Left colon (tissue), 2 donors: ENCODE data around the gene OPCML. TPM values are rescaled to one million over a fixed set of nuclear protein-coding genes. Genes with fewer than 3 reads are reported as not detected.

ENCODE experiments used
- ATAC-seq: fragments of 200-7000 bp; cut with Tn5 transposase; one replicate; pipeline ENCODE4 v1.9.1; 2020; ENCODE audit warnings: mild to moderate bottlenecking, moderate library complexity
- DNase-seq, 2 donors: peaks; one replicate each; pipeline ENCODE4 v3.0.0-alpha.2; 2020
- intact Hi-C, 2 donors: fragments of 100-400 bp; cut with DNase I in 1 of 2; cut with micrococcal nuclease in 1 of 2; formaldehyde crosslinking; loops; one replicate each; pipeline versions ENCODE4 v1.11.2 to v1.14.0; 2022; cut with DNase I, micrococcal nuclease
- total RNA-seq, 2 donors: library from RNA; stranded (reverse); fragmentation: NEBNext Ultra II Directional; extraction: Animal tissue kit (Norgen Biotek cat#: 25700); gene quantifications; one replicate each; pipeline ENCODE4 v1.2.1, GENCODE V29; 2021
- donor health status: DM: no; HTN: no; CAD: no.
- donor health status: DM: yes; HTN: yes; CAD: no.

Gene OPCML
- total RNA-seq, 2 donors from 2014 or later: 0.06 to 0.11 TPM

DNA sequence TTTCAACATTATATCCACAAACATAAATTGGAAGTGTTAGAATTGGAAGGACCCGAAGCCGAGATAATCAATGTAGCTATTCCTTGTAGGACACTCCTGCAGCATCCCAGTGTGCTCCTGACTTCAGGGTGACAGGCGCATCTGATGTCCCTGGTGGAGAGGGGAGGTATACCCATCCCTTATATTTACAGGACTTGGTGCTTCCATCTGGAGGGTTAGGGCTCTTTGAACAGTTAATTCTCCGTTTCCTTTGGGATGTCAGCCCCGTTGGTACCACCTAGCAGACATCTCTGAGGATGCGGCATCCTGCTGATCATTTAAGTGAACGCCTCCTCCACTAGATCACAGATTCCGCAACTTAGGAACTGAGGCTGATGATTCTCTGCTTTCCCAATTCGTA, 451.3 kb downstream of the OPCML start:
- intact Hi-C loops: no loop called here
- ATAC-seq: no peak
- no peak for DNase-seq

DNA sequence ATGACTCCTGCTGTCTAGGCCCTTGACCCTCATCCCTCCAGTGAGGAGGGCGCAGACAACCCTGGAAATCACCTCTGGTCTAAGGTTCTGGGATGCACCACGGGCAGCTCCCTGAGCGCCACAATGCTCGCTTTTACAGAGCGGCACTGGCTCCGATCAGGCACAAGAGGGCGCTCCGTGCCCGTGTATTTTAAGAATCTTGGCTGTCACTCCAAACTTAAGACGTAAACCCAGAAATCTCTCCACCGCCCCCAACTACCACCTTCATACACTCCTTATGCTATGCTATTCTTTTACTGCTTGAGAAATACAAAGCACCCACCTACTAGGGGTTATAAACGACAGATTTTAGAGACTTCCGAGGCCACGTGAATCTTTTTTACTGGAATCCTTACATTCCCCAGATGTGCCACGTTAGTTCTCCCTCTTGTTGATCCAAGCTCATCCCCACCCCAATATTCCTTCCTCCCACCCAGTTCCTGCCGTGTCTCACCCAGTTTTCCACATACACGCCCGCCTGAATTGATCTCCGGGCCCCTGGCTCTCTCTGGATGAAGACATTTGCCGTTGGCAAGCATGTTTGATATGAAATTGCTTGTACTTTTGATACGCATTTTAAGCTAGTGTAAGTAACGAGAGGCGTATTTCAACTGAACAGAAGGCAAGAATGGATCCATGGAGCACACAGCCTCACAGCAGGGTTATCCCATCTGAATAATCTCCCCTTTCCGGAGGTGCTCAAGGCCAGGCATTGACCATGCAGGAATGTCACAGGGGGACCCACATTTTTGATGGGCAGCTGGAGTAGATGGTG, 453.5 kb downstream of the OPCML start:
- peak in 1 of 2 donors; percentile 30 for DNase-seq
- peak; percentile 46 for ATAC-seq
- intact Hi-C loops: no loop called here

DNA sequence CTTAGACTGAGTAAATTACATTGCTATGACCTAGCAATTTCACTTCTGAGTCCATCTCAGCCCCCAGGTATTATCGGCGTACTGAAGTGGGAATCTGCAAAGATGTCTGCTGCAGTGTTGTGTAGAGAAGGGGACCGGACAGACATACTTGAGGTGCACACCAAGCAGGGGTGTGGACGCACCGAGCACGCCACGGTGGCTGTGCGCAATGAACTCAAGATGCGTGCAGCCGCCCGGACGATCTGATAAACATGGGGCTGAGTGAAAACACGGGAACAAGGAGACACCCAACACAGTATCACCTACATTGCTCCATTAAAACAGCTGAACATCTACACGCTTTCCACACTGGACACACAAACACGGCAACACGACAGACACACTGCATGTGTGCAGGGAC, 454.3 kb downstream of the OPCML start:
- ATAC-seq: no peak
- intact Hi-C loops: no loop called here
- no peak for DNase-seq

DNA sequence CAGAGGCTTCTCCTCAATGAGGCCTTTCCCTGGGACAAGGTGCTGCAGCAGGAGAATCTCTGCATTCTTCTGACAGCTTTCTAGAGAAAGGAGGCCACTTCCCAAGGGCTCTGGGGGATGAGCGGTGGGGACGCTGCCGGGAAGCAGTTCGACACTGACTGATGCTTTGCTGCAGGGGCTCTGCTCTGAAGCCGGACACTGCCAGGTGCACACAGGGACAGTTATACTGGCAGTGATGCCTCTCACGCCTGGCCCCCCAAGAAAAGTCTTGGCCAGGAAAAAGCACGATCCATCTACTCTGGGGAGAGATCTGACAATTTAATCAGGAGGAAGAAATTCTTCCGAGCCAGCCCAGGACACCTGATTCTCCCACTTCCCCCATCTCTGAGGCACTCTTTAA, 456.9 kb downstream of the OPCML start:
- no peak for ATAC-seq
- no peak for DNase-seq
- intact Hi-C loops: no loop called here

DNA sequence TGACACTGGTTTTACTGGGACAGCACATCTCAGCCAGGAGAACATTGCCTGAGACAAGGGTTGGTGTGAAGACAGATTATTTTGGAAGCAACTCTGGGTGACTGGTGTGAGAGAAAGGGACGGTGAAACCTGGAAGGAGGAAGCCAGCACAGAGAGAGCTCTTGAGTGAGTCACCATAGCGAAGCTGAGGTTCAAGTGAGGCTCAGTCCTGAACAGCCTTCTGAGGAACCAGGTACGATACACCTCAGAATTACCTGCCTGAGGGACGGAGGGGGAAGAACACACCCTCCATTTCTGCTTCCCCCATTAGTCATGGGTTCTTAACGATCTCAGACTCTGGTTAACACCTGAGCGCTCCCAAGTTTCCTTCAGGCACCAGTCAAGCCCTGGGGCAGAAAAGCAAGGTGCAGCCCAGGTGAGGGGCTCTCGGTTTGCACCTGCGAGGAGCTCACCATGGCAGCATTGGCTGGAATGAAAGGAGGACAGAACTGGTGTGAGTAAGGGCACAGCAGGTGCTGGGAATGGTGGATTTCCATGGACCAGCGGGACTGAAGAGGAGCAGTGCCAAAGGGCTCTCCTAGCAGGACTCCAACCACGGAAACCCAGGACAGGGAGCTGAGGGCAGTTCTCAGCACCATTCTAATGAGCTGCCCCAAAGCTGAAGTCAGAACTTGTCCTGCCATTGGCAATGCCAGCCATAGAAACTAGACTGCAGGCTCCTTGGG, 459.3 kb downstream of the OPCML start:
- no peak for ATAC-seq
- no peak for DNase-seq
- intact Hi-C loops: no loop called here

DNA sequence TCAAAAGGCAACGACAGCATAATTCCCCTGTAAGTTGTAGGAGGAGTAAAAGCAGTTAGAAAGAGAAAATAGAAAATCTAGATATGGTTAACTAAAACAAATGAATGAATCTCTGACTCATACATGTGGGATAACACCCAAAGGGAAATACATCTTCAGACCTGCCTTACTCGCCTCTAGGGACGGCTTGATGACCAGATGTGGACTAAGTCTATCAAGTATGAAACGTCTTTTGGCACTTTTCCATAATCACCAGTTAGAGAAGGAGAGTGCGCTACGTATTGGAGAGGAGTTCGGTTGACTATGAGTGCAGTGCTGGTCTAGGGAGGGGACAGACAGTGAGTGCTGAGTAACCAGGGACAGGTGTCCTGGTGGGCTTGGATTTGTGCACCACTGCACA, 459.9 kb downstream of the OPCML start:
- ATAC-seq: no peak
- intact Hi-C loops: no loop called here
- no peak for DNase-seq

DNA sequence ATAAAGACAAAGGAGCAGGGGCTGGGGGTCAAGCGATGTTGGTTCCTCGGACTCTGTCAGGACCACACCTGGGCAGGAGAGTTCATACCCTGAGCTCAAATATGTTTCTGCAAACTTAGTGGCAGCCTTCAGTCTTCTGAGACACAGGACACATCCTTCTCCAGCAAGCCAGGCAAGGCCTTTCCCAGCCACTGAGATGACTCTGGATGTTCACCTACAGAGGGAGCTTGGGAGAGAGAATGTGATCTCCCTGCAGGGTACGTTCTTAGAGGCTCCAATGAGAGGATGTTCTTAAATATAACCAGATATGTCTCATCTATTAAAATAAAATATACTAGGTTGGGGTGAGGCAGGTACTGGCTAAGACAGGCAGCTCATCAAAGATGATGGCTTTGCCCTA, 461.5 kb downstream of the OPCML start:
- no peak for DNase-seq
- no peak for ATAC-seq
- intact Hi-C loops: no loop called here

DNA sequence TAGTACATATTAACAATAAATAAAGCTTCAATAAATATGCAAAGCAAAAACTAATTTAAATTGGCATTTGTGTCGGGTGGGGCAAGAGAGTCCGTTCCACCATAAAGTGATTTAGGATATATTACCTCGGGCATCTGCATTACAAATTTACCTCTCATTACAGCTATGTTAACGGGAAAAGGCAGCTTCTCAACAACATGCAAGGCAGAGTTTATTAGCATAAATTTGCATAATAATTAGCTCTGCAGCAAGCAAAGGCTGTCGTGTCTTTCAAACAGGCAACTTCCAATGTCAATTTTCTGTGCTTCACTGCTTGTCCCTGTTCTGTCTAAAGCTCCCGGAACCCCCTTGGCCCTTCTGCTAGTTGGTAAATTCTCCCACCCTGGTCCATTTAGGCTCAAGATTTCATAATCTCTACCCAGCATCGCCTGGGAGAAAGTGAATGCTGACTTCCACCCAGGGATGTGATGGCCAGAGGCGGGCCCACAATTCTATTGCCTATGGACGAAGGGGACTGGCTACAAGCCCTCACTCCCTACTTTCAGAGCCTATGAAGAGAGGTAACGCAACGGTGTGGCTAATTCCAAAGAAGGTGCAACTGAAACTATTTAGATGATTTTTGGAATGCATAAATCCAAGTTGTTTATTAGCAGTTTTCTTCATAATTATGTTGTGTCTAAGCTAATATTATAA, 462.1 kb downstream of the OPCML start:
- intact Hi-C loops: no loop called here
- no peak for ATAC-seq
- no peak for DNase-seq

DNA sequence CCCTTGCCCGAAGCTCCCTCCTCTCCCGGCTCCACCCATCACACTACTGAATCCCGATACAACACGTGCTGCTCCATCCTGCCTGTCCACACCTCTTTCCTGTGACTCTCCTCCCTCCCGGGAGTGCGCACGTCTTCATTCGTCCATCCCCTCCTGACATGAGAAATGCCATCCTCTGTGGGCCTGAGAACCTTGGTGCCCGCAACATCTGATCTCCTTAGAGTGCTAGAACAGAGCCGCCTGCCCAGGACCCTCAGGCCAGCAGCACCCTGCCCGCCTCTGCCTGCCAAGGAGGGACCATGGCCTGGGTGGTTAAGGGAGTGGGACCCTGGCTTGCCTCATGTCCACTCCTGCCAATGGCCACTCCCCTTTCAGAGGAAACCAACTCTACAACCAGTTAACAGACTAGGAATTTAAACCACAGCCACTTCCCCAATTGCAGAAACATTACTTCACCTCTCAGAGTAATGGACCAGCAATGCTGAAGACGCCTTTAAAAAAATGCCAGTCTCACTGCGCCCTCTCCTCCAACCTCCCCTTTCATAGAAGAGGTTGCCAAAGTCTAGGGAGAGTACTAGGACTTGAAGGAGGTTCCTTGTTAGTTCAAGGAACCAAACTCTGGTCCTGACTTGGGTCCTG, 466.3 kb downstream of the OPCML start:
- DNase-seq (no peak), ATAC-seq (no peak)
- intact Hi-C loops: no loop called here

DNA sequence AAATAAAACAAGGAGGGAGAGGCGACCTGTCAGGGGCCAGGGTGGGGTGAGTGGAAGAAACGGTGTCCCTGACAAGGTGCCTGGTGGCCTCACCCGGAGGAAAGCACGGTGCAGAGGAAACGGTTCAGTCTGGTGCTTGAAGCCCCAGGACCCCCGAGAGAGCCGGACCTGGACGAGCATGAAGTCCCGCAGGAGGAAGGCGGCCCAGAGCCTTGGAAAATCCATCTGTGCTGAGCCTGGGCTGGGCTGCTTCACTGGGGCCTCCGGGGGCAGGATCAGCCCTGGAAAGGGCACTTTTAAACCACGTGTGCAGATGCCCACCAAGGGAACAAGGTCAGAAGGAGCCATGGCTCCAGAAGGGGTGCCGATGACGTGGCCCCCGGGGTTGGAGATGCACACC, 467.3 kb downstream of the OPCML start:
- DNase-seq: no peak
- no peak for ATAC-seq
- intact Hi-C loops: no loop called here

DNA sequence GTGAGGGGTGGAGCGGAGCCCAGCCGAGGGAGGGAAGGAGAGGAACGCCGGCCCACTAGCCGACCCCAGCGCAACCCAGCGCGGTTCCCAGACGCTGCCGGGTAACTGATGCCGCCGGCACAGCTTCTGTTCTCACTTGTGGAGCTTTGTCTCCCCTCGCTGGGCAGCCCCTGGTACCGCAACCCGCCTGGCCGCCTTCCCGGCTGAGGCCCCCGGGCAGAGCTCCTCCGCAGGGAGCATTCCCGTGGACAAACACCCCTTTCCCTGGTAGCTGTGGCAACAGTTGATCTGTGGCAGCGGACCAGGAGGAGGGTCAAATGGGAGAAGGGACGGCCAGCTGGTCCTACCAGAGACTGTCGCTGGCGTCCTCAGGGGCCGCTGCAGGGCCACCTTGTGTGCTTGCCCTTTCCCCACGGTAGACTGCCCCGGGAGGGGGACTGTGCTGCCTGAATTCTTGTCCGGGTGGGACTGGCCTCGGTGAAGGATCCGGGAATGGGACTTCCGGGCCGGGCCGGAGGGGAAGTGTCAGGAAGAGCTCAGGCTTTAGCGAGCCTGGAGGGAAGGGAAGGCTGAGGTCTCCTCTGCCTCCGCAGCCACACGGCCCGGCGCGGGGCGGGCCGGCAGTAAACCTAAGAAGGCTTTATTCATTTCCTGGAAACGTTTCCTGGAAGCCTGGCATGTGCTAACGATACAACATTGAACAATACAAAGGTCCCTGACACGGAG, 468.0 kb downstream of the OPCML start:
- intact Hi-C loops: no loop called here
- ATAC-seq: peak; percentile 53
- DNase-seq: peak; percentile 24 to 33

DNA sequence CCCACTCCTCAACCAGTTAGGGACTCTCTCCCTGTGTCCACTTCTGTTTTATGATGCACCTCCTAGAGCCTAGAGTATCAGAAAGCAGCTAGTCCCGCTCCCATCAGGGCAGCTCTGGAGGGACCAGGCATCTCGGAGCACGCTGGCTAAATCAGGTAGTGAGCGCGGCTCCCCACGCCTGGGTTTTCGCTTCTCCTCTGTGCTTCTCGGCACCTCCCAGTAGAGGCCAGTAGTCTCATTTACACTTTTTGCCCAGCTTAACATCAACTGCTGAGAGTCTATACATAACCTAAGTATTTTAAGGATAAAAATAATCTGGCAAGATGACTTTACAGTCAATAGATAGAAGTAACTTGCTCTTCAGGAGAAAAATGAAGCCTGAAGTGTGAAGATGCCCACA, 473.8 kb downstream of the OPCML start:
- ATAC-seq: no peak
- no peak for DNase-seq
- intact Hi-C loops: no loop called here

DNA sequence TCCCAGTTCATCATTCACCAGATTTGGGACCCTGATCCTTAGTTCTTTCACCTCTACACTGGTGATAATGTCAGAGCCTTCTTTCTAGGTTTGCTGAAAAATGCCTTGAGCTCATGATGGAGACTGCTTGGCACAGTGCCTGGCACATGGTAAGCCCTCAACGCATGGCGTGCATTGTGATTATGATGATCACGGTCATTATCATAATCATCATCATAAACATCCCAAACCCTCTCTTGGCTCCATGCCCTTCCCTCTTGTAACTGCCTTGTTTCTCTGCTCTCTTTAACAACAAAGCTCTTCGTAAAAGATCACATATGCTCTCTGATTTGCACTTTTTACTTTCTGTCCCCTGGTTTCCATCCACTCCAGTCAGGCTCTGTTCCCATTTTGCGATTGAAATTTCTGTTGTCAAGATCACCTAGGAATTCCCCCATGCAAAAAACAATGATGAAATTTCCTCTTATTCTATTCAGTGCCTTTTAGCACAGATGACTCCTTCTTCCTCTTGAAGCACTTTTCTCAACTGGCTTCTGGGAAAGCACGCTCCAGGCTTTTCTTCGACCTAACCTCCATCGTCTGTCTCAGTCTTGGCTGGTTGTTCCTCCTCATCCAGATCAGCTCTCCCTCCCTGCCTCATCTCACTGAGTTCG, 479.1 kb downstream of the OPCML start:
- no peak for DNase-seq
- no peak for ATAC-seq
- intact Hi-C loops: no loop called here

DNA sequence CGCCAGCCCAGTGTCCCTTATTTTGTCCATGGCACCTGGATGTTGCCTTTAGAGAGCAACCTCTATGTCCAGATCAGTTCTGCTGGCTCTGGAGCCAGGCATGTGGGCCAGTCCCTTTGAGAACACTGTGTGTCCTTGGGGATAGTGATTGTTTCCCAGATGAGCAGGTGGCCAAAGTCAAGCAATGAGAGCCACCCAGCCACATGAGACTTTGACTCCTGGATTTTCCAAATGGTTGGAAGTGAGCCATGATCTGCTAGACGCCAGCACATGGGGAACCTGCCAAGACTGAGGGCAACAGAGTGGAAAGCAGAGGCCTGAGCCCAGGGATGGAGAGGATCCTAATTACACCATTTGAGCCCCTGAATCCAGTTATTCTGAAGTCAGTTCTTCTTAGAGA, 479.8 kb downstream of the OPCML start:
- ATAC-seq (no peak), DNase-seq (no peak)
- intact Hi-C loops: no loop called here

DNA sequence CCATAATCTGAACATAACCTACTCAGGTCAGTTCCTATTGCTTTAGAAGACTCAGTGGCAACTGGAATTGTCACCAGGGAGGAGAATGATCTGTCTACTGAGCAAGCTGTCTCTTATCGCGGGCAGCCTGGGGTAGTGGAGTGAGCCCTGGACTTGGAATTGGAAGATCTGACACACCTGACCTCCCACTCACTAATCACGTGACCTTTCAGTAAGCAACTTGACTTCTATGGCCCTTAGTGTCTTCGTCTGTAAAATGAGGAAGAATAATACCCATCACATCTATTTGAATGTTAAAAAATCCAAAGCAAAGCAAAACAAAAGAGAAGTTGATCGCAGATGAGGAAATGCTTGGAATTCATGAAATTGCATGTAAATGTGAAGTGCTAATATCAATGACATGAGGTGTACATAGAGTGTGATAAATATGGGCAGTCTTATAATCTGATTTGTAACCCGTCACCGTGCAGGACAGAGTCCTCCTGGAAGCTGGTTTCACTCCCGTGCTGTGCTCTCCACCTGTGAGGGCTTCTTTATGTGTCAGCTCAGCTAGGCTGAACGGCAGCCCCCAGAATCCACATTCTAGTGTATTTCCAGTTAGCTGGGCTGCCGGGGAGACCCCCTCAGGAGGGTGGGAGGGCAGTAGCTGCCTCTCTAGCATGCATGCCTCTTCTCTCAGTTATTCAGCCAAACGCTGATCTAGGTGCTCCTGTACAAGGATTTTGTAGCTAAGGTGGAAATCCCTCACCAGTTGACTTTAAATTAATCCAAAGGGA, 482.9 kb downstream of the OPCML start:
- intact Hi-C loops: no loop called here
- DNase-seq (no peak), ATAC-seq (no peak)

DNA sequence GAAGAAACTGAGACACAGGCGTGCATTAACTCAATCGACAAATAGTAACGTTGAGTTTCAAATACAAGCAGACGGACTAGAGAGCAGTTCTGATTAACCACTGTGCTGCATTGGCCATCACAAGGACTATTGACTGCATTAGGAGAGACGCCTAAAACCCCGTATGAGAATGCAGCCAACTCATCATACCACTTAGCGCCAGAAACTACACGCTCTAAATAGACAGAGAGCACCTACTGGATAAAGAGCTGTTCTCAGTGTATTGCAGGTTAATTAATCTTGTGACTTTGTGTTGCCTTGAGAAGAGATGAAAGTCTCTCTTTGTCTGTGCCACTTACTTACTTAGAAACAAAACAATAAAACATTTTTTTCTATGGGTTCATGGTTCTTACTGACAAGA, 484.0 kb downstream of the OPCML start:
- intact Hi-C loops: no loop called here
- DNase-seq (no peak), ATAC-seq (no peak)

DNA sequence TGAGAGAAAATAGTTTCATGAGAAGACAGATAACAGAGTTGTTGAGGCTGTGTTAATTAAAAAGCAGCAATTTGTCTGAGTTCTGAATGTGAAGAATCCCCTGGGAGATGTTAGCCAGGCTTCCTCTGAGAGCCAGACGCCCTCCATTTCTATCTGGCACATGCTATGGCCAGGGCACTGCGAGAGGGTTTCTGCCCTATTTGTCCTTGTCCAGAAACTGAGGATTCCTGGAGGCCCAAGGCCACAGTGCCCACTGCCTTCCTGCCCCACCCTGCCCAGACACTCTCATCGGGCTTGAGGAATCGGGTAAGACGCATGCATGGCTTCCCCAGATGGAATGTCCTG, 484.6 kb downstream of the OPCML start:
- intact Hi-C loops: no loop called here
- DNase-seq (no peak), ATAC-seq (no peak)
